HepG2 (cell line): Measurements from ENCODE around the gene PPM1E. TPM values are rescaled to one million over a fixed set of nuclear protein-coding genes. Genes with fewer than 3 reads are reported as not detected.

Source experiments
- AKNA ChIP-seq: sonication (generic); formaldehyde crosslinking; IDR thresholded peaks from 2 replicates; pipeline ENCODE4 v1.4.0; 2020; ENCODE audit warnings: missing genetic modification reagents, borderline replicate concordance
- CEBPG ChIP-seq: IDR thresholded peaks from 2 replicates; pipeline ENCODE4 v1.6.1; 2016
- ESRRA ChIP-seq: sonication (generic); formaldehyde crosslinking; IDR thresholded peaks from 2 replicates; pipeline ENCODE4 v1.5.1; 2020; ENCODE audit warnings: mild to moderate bottlenecking, low read depth, missing genetic modification reagents
- EZH2 ChIP-seq: conservative IDR thresholded peaks from 2 replicates; pipeline ENCODE4 v1.6.1; 2012; ENCODE audit warnings: mild to moderate bottlenecking, low read depth, low read length, moderate library complexity
- FOXJ3 ChIP-seq: sonication (generic); formaldehyde crosslinking; IDR thresholded peaks from 2 replicates; pipeline ENCODE4 v1.4.0; 2020; ENCODE audit warnings: missing genetic modification reagents, mild to moderate bottlenecking, borderline replicate concordance
- FOXM1 ChIP-seq: sonication (generic); formaldehyde crosslinking; IDR thresholded peaks from 2 replicates; pipeline ENCODE4 v1.5.0; 2020; ENCODE audit warnings: missing genetic modification reagents
- GATAD2A ChIP-seq: IDR thresholded peaks from 2 replicates; pipeline ENCODE4 v1.6.1; 2016
- GLI4 ChIP-seq: sonication (generic); formaldehyde crosslinking; IDR thresholded peaks from 2 replicates; pipeline ENCODE4 v1.5.1; 2020; ENCODE audit warnings: missing genetic modification reagents, mild to moderate bottlenecking, moderate library complexity, borderline replicate concordance
- IRF2 ChIP-seq: IDR thresholded peaks from 2 replicates; pipeline ENCODE4 v1.6.1; 2018; ENCODE audit warnings: missing genetic modification reagents, missing compliant biosample characterization
- RELA ChIP-seq: sonication (generic); formaldehyde crosslinking; IDR thresholded peaks from 2 replicates; pipeline ENCODE4 v1.4.0; 2020; ENCODE audit warnings: missing genetic modification reagents
- TEAD3 ChIP-seq: optimal IDR thresholded peaks from 2 replicates; pipeline ENCODE3; 2016; ENCODE audit warnings: borderline replicate concordance
- TFE3 ChIP-seq: IDR thresholded peaks from 2 replicates; pipeline ENCODE4 v1.6.1; 2016
- THAP11 ChIP-seq: IDR thresholded peaks from 2 replicates; pipeline ENCODE4 v1.6.1; 2016; ENCODE audit warnings: missing biosample characterization, missing genetic modification reagents
- ZNF83 ChIP-seq: sonication (generic); formaldehyde crosslinking; IDR thresholded peaks from 2 replicates; pipeline ENCODE4 v1.4.0; 2020; ENCODE audit warnings: missing genetic modification reagents, mild to moderate bottlenecking, borderline replicate concordance
- ZSCAN20 ChIP-seq: sonication (generic); formaldehyde crosslinking; IDR thresholded peaks from 2 replicates; pipeline ENCODE4 v1.4.0; 2020; ENCODE audit warnings: missing genetic modification reagents, mild to moderate bottlenecking, borderline replicate concordance
- polyA plus RNA-seq, 8 experiments: library from polyadenylated mRNA; depleted of rRNA in 3 of 8; stranded (reverse) in 7 of 8; unstranded in 1 of 8; fragments of >200 nt; fragmentation: Illumina TruSeq in 4 of 8; extraction: Trizol in 4 of 8; gene quantifications; 2 replicates each; pipeline versions ENCODE4 v1.2.1 to v1.2.3, GENCODE V29; 2011 to 2016; ENCODE audit warnings: low read depth in 4 of 8, missing spikeins in 1 of 8, mixed read lengths in 1 of 8; ENCODE audit not compliant: insufficient read depth in 1 of 8
- total RNA-seq, 5 experiments: library from RNA; depleted of rRNA; stranded (reverse); fragments of >200 nt; fragmentation: Illumina TruSeq; extraction: Trizol; gene quantifications; 2 replicates each; pipeline ENCODE4 v1.2.3, GENCODE V29; 2016; ENCODE audit warnings: low read depth in 1 of 5

PPM1E gene
- total and polyA plus RNA-seq, 2 of the 13 experiments (the other 11 are each of a cell fraction or from before 2014, with no cell fraction given) = 0.15 TPM; not detected in 1

GRCh38 chr17:58913971-58914769 lies 158.5 kb downstream of the PPM1E start (continued):
- TF ChIP-seq GATAD2A (CRISPR knock-in tag) (peak; percentile 56), ZNF83 (CRISPR knock-in tag) (no peak), GLI4 (no peak), TEAD3 (CRISPR knock-in tag) (no peak), ESRRA (CRISPR knock-in tag) (no peak), THAP11 (CRISPR knock-in tag) (0 out of 2 replicates have a peak, but pooled peaks have one; percentile 26), FOXM1 (CRISPR knock-in tag) (no peak), RELA (CRISPR knock-in tag) (no peak), EZH2 (no peak), IRF2 (CRISPR knock-in tag) (no peak), ZSCAN20 (CRISPR knock-in tag) (no peak), TFE3 (no peak), AKNA (CRISPR knock-in tag) (no peak), CEBPG (CRISPR knock-in tag) (peak; percentile 56), FOXJ3 (CRISPR knock-in tag) (no peak)
